Smooth muscle cell (in vitro differentiated cells): ENCODE results near the gene RAPSN. TPM values are rescaled to one million over a fixed set of nuclear protein-coding genes. Genes with fewer than 3 reads are reported as not detected.

ENCODE experiments used
- DNase-seq: peaks from one replicate; lab custom pipeline; 2025; ENCODE audit not compliant: unreplicated experiment; lab: John Stamatoyannopoulos, UW
- H2AFZ ChIP-seq: fragments of 200-600 bp; sonication (generic); 2 replicates; pipeline ENCODE4 v1.6.0; 2016; ENCODE audit warnings: antibody characterized with exemption, low read depth, mild to moderate bottlenecking
- H3F3A ChIP-seq: fragments of 200-600 bp; sonication (generic); 2 replicates; pipeline ENCODE4 v1.6.0; 2017; ENCODE audit warnings: antibody characterized with exemption, low read depth
- H3K27ac ChIP-seq: fragments of 200-600 bp; sonication (generic); 2 replicates; pipeline ENCODE4 v1.5.1; 2016; ENCODE audit warnings: low read depth, mild to moderate bottlenecking
- H3K27me3 ChIP-seq: fragments of 200-600 bp; sonication (generic); 2 replicates; pipeline ENCODE4 v1.6.1; 2016; ENCODE audit warnings: low read depth, mild to moderate bottlenecking
- H3K36me3 ChIP-seq: fragments of 200-600 bp; sonication (generic); 2 replicates; pipeline ENCODE4 v1.5.1; 2016; ENCODE audit warnings: low read depth
- H3K4me1 ChIP-seq: fragments of 200-600 bp; sonication (generic); 2 replicates; pipeline ENCODE4 v1.5.1; 2016; ENCODE audit warnings: low read depth
- H3K4me2 ChIP-seq: fragments of 200-600 bp; sonication (generic); 2 replicates; pipeline ENCODE4 v1.6.0; 2016; ENCODE audit warnings: mild to moderate bottlenecking
- H3K4me3 ChIP-seq: fragments of 200-600 bp; sonication (generic); 2 replicates; pipeline ENCODE4 v1.5.1; 2016; ENCODE audit warnings: mild to moderate bottlenecking
- H3K79me2 ChIP-seq: fragments of 200-600 bp; sonication (generic); 2 replicates; pipeline ENCODE4 v1.6.0; 2016; ENCODE audit warnings: low read depth, mild to moderate bottlenecking
- H3K9ac ChIP-seq: fragments of 200-600 bp; sonication (generic); 2 replicates; pipeline ENCODE4 v1.6.0; 2016; ENCODE audit warnings: low read depth
- H3K9me3 ChIP-seq: fragments of 200-600 bp; sonication (generic); replicated peaks from 2 replicates; pipeline ENCODE4 v1.5.1; 2016; ENCODE audit warnings: low read depth
- H4K20me1 ChIP-seq: fragments of 200-600 bp; sonication (generic); 2 replicates; pipeline ENCODE4 v1.6.0; 2016; ENCODE audit warnings: low read depth
- CTCF ChIP-seq: fragments of 200-600 bp; sonication (generic); IDR thresholded peaks from 2 replicates; pipeline ENCODE4 v1.5.1; 2017; ENCODE audit warnings: borderline replicate concordance, mild to moderate bottlenecking, antibody characterized with exemption; ENCODE audit not compliant: insufficient read depth, poor library complexity, severe bottlenecking
- WGBS: methylation state at CpG from one replicate; pipeline ENCODE4 v1.1.7; 2016; ENCODE audit warnings: low lambda C conversion rate; 5-methylcytosine and 5-hydroxymethylcytosine counted together
- polyA plus RNA-seq: library from polyadenylated mRNA; unstranded; fragments of >200 nt; fragmentation: Nextera tagmentation; extraction: Ambion mirVana; gene quantifications from 2 replicates; pipeline ENCODE4 v1.2.1, GENCODE V29; 2016
- total RNA-seq: library from RNA; depleted of rRNA; stranded (reverse); fragments of >200 nt; gene quantifications from 2 replicates; pipeline ENCODE4 v1.2.3, GENCODE V29; 2014

The RAPSN gene
- total and polyA plus RNA-seq, 2 experiments from 2014 or later, result 0.41 TPM; not detected in 1

DNA sequence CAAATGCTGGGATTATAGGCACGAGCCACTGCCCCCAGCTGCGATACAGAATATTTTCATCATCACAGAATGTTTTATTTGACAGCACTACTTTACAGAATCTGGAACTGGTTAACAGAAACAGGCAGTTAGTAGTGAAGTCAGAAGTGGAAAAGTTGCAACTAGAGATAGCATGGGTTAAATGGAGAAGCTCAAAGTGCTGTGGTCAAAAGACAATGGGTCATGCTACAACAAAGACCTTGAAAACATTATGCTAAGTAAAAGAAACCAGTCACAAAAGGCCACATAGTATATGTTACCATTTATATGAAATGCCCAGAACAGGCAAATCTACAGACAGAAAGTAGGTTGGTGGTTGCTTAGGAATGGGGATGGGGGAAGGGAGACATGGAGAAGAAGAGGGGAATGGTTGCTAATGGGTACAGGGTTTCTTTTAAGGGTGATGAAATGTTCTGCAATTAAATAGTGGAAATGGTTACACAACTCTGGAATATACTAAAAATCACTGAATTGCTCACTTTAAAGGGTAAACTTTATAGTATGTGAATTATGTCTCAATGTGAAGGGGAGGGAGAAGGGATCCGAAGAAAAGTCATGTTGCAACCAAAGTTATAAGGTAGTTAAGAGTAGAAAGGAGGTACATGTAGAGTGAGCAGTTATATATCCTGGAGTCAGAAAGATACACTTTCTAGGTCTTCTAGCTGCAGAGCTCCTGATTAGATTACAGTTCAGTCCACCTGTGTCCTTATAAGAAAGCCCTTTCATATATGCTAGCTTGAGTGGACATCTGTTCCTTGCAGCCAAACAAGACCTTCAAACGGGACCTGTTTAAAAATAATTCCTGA lies 46.3 kb upstream of the RAPSN start:
- WGBS, result 75% methylated on average over 4 of the region's 4 CpGs
- Histone ChIP-seq H3K27me3 (no peaks in the 10 kb centered on the region), H2AFZ (no peak overlapping the region), H4K20me1 (peaks cover 98% of the 10 kb centered on the region), H3K4me3 (no peak overlapping the region), H3K9ac (no peak overlapping the region), H3K79me2 (peaks cover 94% of the 10 kb centered on the region), H3K36me3 (no peaks in the 10 kb centered on the region), H3K4me2 (no peak overlapping the region), H3K4me1 (peaks cover 13% of the 10 kb centered on the region), H3F3A (peaks cover 7% of the 10 kb centered on the region), H3K27ac (peak overlapping the region; percentile 49), H3K9me3 (no peaks in the 10 kb centered on the region)
- DNase-seq, result no peak
- no peak for TF ChIP-seq CTCF

DNA sequence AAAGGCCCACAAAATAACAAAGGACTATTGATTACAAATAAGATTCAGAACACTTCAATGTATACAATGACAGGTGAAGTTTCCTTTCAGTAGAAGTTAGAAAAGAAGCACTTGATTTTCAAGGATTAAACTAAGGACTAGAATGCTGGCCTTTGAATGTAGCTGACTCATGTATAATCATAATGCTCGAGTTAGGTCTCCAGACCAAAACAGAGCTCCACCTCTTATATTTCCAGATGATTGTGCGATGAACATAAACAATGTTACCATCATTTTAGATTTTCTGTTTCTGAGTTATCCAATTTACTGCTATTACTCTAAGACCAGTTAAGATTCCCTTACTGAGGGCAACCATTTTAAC lies 40.4 kb upstream of the RAPSN start:
- Histone ChIP-seq H3K4me2 (no peak overlapping the region), H3K4me1 (no peaks in the 10 kb centered on the region), H3K79me2 (peaks cover 68% of the 10 kb centered on the region), H3K9me3 (no peaks in the 10 kb centered on the region), H3K27me3 (no peaks in the 10 kb centered on the region), H3F3A (peaks cover 2% of the 10 kb centered on the region), H3K27ac (no peak overlapping the region), H3K9ac (no peak overlapping the region), H4K20me1 (peaks cover 73% of the 10 kb centered on the region), H3K4me3 (no peak overlapping the region), H3K36me3 (peaks cover 22% of the 10 kb centered on the region), H2AFZ (no peak overlapping the region)
- no peak for DNase-seq
- WGBS, result 74% methylated on average over 2 of the region's 2 CpGs
- no peak for TF ChIP-seq CTCF

DNA sequence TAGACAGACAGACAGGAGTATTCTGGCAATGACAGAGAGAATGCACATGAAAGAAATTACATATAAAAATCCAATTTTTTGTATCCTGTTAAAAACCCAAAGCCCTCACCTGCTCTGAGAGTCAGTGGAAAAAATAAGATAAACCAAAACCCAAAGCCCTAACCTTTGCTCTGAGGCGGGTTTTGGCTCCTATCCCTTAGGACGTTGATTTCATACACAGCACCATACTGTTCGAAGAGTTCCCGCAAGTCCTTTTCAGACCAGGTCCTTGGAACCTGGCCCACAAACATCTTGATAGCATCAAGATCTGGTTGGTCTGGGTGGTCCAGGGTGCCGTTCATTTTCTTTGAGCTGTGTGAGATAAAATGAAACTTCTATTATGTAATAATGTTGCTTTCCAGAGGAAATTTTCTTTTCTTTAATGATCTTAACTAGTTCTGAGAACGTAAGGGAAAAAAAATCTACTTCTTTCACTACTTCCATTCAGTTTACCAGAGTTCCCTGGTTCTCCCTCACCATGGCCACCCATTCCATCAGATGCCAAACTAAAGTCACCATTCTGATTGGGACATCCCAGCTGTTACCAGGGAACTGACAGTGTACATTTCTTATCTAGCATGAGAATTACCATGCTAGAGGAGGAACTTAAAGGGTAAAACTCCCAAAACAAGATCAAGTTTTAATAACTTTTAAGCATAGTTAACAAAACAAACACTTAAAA lies 39.9 kb upstream of the RAPSN start:
- no peak overlapping the region for H3K4me3 ChIP-seq
- H3K36me3 ChIP-seq, result peaks cover 26% of the 10 kb centered on the region
- WGBS, result 96% methylated on average over 6 of the region's 6 CpGs
- H3K27ac ChIP-seq, result peak overlapping the region; percentile 15
- no peak overlapping the region for H2AFZ ChIP-seq
- no peak overlapping the region for H3K9ac ChIP-seq
- H3F3A ChIP-seq, result peaks cover 4% of the 10 kb centered on the region
- H3K27me3 ChIP-seq, result no peaks in the 10 kb centered on the region
- H3K4me1 ChIP-seq, result no peaks in the 10 kb centered on the region
- H3K9me3 ChIP-seq, result no peaks in the 10 kb centered on the region
- H3K4me2 ChIP-seq, result no peak overlapping the region
- no peak for DNase-seq
- peaks cover 63% of the 10 kb centered on the region for H3K79me2 ChIP-seq
- peaks cover 67% of the 10 kb centered on the region for H4K20me1 ChIP-seq
- no peak for TF ChIP-seq CTCF
